ENCODE measurements around the gene ARL4A.
"Not testable (repeated sequence)": the region's sequence is repeated elsewhere in the genome, so short reads cannot be mapped to it uniquely, and the experiment has no call there.

The ARL4A gene

GRCh38 chr7:12683678-12684585, 3.5 kb upstream of the ARL4A start:
- ChIA-PET CTCF (interaction anchor here (0.9 to 5.2 kb wide), 8 partner anchors 9 to 578 kb away, joined by 3 to 48 read pairs (median 6); no protein-coding TSS in a partner anchor), POLR2A (no interaction called here)
- no peak for DNase-seq (ENCODE audit: low read depth, low spot score)
- peak; percentile 2 for TF ChIP-seq CTCF (IDR thresholded peaks at IDR 0.05; ENCODE audit: insufficient read depth, low read length, missing control alignments)
- H3K4me3 ChIP-seq (ENCODE audit: low read depth, low read length), result no peak overlapping the region

- DNase-seq (ENCODE audit: low read depth, low spot score), result no peak
- no peak for TF ChIP-seq CTCF (IDR thresholded peaks at IDR 0.05; ENCODE audit: insufficient read depth, low read length, missing control alignments)
- H3K4me3 ChIP-seq (ENCODE audit: low read depth, low read length), result no peak overlapping the region
- CTCF ChIA-PET, result interaction anchor here (0.9 to 5.2 kb wide), 8 partner anchors 10 to 577 kb away, joined by 3 to 48 read pairs (median 6); no protein-coding TSS in a partner anchor
- POLR2A ChIA-PET, result no interaction called here
Measured at GRCh38 chr7:12684733-12685132, 2.7 kb upstream of the ARL4A start.

GRCh38 chr7:12685550-12685949, 1.9 kb upstream of the ARL4A start:
- ChIA-PET CTCF (interaction anchor here (0.7 to 5.2 kb wide), 11 partner anchors 11 to 576 kb away, joined by 3 to 48 read pairs (median 5); no protein-coding TSS in a partner anchor), POLR2A (no interaction called here)
- peak; percentile 56 for TF ChIP-seq CTCF (IDR thresholded peaks at IDR 0.05; ENCODE audit: insufficient read depth, low read length, missing control alignments)
- DNase-seq (ENCODE audit: low read depth, low spot score), result no peak
- H3K4me3 ChIP-seq (ENCODE audit: low read depth, low read length), result no peak overlapping the region

GRCh38 chr7:12686234-12686890, 1.1 kb upstream of the ARL4A start:
- ChIA-PET CTCF (interaction anchor here (0.6 to 5.2 kb wide), 39 partner anchors 9 to 575 kb away, joined by 3 to 48 read pairs (median 3); no protein-coding TSS in a partner anchor), POLR2A (no interaction called here)
- peak; percentile 36 for DNase-seq (ENCODE audit: low read depth, low spot score)
- peak overlapping the region; percentile 81 for H3K4me3 ChIP-seq (ENCODE audit: low read depth, low read length)
- peak; percentile 78 for TF ChIP-seq CTCF (IDR thresholded peaks at IDR 0.05; ENCODE audit: insufficient read depth, low read length, missing control alignments)

GRCh38 chr7:12687718-12688171, 312 bp downstream of the ARL4A start:
- POLR2A ChIA-PET, result interaction anchor here (0.7 to 1.3 kb wide), 3 partner anchors 8 to 42 kb away, joined by 3 to 4 read pairs (median 4); no protein-coding TSS in a partner anchor
- no peak for TF ChIP-seq CTCF (IDR thresholded peaks at IDR 0.05; ENCODE audit: insufficient read depth, low read length, missing control alignments)
- DNase-seq (ENCODE audit: low read depth, low spot score), result no peak
- peak overlapping the region; percentile 81 for H3K4me3 ChIP-seq (ENCODE audit: low read depth, low read length)
- CTCF ChIA-PET, result interaction anchor here (1.1 to 5.2 kb wide), 13 partner anchors 15 to 574 kb away, joined by 3 to 48 read pairs (median 4); no protein-coding TSS in a partner anchor

GRCh38 chr7:12688485-12689170, 1.2 kb downstream of the ARL4A start:
- POLR2A ChIA-PET, result interaction anchor here (0.7 to 1.3 kb wide), 2 partner anchors 22 to 43 kb away, joined by 3 to 4 read pairs; no protein-coding TSS in a partner anchor

More at GRCh38 chr7:12688485-12689170, 1.2 kb downstream of the ARL4A start:
- DNase-seq (ENCODE audit: low read depth, low spot score); CTCF ChIA-PET; H3K4me3 ChIP-seq (ENCODE audit: low read depth, low read length): not testable (repeated sequence)
